ENCODE measurements around the gene ZXDC. TPM values are rescaled to one million over a fixed set of nuclear protein-coding genes. Genes with fewer than 3 reads are reported as not detected.

ZXDC gene
- total RNA-seq, 1 experiment from 2014 or later: 28.3 TPM

GRCh38 chr3:126417515-126417914 is 58.2 kb downstream of the ZXDC start:
- H3K9ac ChIP-seq (ENCODE audit: extremely low read depth, insufficient read length, low read length): no peak overlapping the region
- no peak overlapping the region for H2BK15ac ChIP-seq (ENCODE audit: low read depth, low read length)
- H3K23ac ChIP-seq (ENCODE audit: insufficient read length, low read depth, low read length): no peak overlapping the region
- no peak overlapping the region for H3K4me2 ChIP-seq (ENCODE audit: insufficient read depth, insufficient read length, low read length)
- H3K36me3 Mint-ChIP-seq (ENCODE audit: insufficient read depth in 1 of 3, low read depth in 3 of 3): no peaks in the 10 kb centered on the region
- no peaks in the 10 kb centered on the region for H3K79me1 ChIP-seq (ENCODE audit: insufficient read depth, low read depth, low read length, poor library complexity, severe bottlenecking)
- H3K9me3 Mint-ChIP-seq: no peaks in the 10 kb centered on the region; a peak in 1 of 5 replicates
- H3K56ac ChIP-seq (ENCODE audit: insufficient read length, low read depth, low read length): no peak overlapping the region
- no peaks in the 10 kb centered on the region; the same call in 1 of the 2 replicates for H3K27me3 Mint-ChIP-seq (ENCODE audit: low read depth)
- DNase-seq: no peak
- H2AFZ ChIP-seq (ENCODE audit: low read length): no peak overlapping the region
- H3K4me3 Mint-ChIP-seq: no peak overlapping the region
- H4K91ac ChIP-seq (ENCODE audit: insufficient read length, low read depth, low read length): no peak overlapping the region
- peaks cover 3% of the 10 kb centered on the region for H4K20me1 ChIP-seq (ENCODE audit: control insufficient read depth, insufficient read depth, insufficient read length)
- H3K23me2 ChIP-seq (ENCODE audit: insufficient read length, low read depth, low read length, poor library complexity, severe bottlenecking): no peaks in the 10 kb centered on the region
- WGBS (ENCODE audit: extremely low coverage, insufficient read length, low lambda C conversion rate): no CpG with 5 or more reads among the region's 5 CpGs
- H3K14ac ChIP-seq (ENCODE audit: insufficient read depth, low read length): no peak overlapping the region; the same call in 1 of the 2 replicates
- H4K5ac ChIP-seq (ENCODE audit: insufficient read length, low read depth, low read length): no peak overlapping the region
- no peak overlapping the region for H2BK120ac ChIP-seq (ENCODE audit: low read depth, low read length, poor library complexity, severe bottlenecking)
- no peaks in the 10 kb centered on the region for H3K9me3 ChIP-seq (ENCODE audit: control insufficient read depth, low read depth, low read length)
- no peak overlapping the region; a peak in 1 of 7 replicates for H3K27ac Mint-ChIP-seq
- no peak overlapping the region for H3T11ph ChIP-seq (ENCODE audit: low read length)
- H4K8ac ChIP-seq (replicated peaks; ENCODE audit: insufficient read length, low read depth, low read length): no peak overlapping the region
- H3K18ac ChIP-seq (ENCODE audit: insufficient read length, low read depth, low read length): no peak overlapping the region
- H3K79me2 ChIP-seq (ENCODE audit: insufficient read depth, low read length): no peaks in the 10 kb centered on the region
- H3K4ac ChIP-seq (ENCODE audit: low read depth, low read length): no peak overlapping the region
- H3K4me1 Mint-ChIP-seq: peaks cover 13 to 17% of the 10 kb centered on the region in 2 experiments
- H3K27ac ChIP-seq (ENCODE audit: insufficient read length, low read depth, low read length): no peak overlapping the region
- H2BK20ac ChIP-seq (ENCODE audit: low read depth, low read length, poor library complexity, severe bottlenecking): no peak overlapping the region
- peaks cover 5% of the 10 kb centered on the region; the same call in 1 of the 2 replicates for H3K4me1 ChIP-seq (ENCODE audit: insufficient read depth, low read length)
- H3K27me3 ChIP-seq (ENCODE audit: insufficient read depth, low read length): no peaks in the 10 kb centered on the region
- H2BK12ac ChIP-seq (ENCODE audit: insufficient read length, low read depth, low read length): no peak overlapping the region
- no peak overlapping the region for H2AK5ac ChIP-seq (ENCODE audit: insufficient read length, low read length)
- no peak overlapping the region for H2BK5ac ChIP-seq (ENCODE audit: insufficient read length, low read length)
- TF ChIP-seq CTCF (conservative IDR thresholded peaks at IDR 0.05): no peak
